GM19328 (cell line): ENCODE data around the gene CD200.

Source experiments
- ATAC-seq: cut with Tn5 transposase; IDR thresholded peaks from one replicate; pipeline ENCODE4 v1.9.1; 2021; ENCODE audit warnings: mild to moderate bottlenecking, moderate library complexity; ENCODE audit not compliant: unreplicated experiment

Gene CD200

DNA sequence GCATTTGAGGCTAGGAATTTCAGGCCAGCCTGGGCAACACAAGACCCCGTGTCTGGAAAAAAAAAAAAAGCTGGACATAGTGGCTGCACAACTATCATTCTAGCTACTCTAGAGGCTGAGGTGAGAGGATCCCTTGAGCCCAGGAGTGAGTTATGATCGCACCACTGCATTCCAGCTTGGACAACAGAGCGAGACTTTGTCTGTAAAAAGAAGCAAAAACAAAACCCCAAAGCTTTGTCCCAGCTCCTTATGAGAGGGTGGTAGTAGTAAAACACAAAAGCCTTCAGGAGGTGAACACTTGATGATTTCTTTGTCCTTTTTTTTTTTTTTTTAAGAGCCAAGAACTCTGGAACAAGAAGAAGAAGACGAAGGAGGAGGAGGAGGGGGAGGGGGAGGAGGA, 1.1 kb upstream of the CD200 start:
- no peak for ATAC-seq

DNA sequence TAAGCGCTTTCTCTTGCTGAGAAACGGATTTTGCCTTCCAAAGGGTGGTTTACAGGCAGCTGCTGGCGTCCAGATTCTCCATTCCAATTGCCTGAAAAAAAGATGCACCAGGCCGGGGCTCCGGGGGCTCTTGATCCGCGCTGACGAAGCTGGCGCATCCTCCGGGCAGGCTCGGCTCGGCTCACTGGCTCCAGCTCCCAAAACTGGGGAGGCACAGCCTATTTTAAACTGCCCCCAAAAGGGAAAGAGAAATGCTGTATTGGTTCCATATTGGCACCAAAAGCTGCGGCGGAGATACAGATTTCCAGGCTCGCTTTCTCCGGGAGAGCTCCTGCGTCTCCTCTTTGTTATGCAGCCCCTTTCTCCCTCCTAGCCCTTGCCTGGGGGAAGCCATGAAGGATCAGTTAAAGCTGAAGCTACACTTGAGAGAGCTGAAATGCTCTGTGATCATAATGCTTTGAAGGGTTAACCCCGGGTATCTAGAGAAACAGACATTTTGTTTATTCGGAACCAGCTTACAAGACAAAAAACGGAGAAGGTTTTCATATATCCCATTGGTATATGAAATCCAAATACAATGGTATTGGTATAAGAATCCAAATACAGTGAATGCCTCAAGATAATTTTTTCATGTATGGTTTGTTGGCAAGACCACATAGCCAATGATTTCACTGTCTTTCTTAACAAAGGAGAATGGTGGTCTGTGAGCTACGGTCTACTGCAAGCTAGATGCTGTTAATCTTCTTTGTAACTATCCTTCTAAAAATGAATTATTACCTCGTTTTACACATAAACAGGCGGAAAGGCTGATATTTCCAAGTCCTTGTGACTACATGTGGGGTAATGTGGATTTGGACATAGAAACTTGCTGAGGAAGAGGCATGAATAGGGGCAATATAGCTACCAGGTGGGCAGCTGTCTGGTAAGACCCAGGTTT, 693 bp downstream of the CD200 start:
- ATAC-seq: no peak

DNA sequence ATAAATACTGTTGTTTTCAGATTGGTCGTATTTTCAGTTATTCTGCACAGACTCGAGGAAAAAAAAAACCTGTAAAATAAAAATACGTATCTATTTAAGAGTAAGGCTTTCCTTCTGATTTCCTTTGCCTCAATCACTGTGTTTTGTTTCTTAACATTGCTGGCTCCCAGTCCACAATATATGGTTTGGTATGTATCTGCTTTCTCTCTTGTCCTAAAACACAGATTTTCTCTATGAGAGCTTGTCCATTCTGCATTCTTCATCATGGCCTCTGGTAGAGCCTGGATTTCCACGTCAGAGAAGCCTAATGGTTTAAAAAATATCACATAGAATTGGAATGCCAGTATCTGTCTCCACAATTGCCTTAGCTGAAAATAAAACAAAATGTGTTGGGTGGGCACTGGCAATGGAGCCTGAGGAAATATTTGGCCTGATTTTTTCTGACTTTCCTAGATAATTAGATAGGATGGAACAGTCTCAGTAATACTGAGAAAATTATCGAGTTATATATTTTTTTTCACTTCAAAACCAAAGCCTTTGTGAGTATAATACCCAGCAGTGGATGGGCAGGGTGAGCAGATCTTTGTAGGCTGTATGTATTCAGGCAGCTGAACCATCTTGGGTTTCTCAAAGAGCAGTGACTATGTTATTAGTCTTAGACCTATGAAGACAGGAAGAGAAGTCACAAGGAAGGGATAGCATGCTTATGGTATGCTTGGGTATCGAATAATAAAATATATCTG, 1.9 kb downstream of the CD200 start:
- ATAC-seq: no peak

DNA sequence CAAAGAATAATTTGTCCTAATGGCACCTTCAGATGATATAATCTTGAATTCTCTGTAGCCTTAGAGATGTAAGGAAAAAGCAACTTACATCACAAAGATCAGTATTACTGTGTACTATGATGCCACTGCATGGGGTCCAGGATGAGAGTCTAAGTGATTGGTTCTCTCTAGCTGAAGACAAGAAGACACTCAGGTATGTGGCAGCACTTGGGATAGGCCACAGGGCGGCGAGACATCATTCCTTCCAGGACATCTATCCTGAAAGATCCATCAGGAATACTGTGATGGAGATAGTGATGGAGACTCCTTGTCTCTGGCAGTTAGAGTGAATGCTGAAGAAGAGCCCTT, 2.5 kb downstream of the CD200 start:
- no peak for ATAC-seq

DNA sequence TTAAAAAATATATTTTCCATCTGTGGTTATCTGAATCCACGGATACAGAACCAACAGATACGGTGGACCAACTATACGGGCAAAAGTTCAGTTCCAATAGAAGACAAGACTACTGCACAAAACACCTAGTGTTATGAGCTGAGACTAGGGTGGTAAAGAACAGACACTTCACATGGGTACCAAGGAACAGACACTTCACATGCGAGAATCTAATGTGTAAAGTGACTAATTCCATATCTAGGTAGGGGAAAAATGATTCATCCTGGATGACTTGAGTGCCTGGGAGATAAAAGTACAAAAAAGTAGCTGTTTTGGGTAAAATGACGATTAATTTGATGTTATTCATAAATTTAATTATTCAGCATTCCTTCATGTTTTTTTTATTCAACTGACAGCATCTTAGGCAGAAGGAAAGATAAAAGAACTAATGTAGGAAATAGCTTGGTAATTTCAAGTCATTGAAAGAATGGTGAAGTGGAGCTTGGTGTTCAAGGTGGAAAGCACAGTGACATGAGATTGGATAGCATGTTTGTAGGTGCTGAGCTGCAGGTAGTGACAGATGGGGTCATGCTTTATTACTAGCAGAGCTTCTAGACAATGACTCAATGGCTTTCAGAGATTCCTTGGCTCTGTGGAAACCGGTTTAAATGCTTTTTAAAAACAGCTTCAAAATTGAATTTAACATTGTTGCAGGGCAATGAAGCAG, 5.2 kb downstream of the CD200 start:
- no peak for ATAC-seq

DNA sequence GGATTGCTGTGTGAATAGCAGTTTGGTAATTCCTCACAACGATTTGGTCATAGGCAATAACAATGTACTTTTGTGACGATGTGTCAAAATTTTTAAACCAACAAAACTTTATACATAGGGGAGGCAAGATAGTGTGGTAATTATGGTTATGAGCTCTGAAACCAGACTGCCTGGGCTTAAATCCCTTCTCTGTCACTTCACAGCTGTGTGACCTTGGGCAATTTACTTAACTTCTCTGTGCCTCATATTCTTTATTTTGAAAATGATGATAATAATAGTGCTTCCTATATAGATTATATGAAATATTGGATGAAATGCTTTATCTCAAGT, 5.7 kb downstream of the CD200 start:
- ATAC-seq: no peak

DNA sequence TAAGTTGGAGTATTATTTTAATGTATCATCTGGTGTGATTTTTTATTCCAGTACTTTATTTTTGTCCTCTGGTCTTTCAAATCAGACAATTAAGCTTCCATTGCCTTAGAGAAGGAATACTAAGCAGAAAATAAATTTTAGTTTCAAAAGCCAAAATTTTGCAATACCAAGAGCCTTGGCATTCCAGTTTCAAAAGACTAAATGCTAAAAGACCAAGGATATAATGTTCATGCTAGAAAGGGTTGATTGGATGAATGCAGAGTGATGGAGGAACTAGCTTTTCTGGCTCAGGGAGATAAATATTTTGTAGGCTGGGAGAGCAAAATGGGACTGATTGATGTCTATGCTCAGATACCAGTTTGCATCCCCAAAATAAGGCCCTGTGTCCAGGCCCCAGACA, 6.2 kb downstream of the CD200 start:
- ATAC-seq: no peak

DNA sequence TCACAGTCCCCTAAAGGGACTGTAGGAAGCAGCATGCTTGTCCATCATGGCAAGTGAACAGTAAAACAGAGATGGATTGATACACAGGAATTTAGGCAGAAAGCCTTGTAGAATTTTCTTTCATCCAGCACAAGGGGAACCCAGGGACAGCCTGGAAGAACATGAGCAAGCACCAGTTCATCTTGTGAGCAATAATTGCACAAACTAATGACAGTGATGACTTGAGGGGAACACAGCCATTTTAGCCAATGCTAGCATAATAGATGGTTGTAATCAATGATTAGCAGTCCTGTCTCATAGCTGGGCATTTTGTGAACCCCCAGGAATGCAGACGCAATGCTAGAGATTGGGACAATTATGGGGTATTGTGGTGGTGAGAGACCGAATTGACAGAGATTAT, 6.7 kb downstream of the CD200 start:
- ATAC-seq: no peak

DNA sequence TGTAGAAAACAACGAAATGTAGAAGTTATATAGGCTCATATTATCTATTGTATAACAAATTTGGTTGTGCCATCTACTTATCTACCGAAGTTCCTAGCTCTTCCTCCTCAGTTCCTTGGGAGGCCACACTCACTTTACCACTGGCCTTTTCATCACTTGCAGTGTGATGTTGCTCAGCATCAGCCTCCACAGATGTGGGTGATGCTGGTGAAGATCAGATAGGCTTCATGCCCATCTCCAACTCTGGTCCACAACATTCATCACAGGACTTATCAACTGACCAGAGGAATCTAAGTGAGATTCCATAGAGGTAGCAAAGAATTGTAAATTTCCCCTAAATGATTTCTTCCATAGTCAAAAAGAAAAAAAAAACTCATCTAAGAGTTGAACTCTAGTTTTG, 8.4 kb downstream of the CD200 start:
- ATAC-seq: no peak

DNA sequence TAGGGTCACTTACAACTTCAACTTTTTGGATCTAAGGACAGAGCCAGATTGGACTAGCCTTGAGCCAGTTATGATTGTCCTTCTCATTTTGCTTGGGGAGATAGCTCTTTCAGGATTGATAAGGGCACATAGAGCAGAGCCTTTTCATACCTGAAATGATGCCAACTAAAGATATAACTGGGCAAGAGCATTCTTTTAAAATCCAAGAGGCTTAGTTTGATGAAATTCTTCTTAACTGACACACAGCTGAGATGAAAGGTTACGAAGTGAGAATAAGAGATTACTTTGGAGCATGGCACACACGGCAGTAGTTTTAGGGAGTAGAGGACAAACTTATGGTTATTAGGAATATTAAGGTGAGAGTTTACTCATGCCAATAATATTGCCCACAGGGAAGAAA, 12.7 kb downstream of the CD200 start:
- ATAC-seq: no peak

DNA sequence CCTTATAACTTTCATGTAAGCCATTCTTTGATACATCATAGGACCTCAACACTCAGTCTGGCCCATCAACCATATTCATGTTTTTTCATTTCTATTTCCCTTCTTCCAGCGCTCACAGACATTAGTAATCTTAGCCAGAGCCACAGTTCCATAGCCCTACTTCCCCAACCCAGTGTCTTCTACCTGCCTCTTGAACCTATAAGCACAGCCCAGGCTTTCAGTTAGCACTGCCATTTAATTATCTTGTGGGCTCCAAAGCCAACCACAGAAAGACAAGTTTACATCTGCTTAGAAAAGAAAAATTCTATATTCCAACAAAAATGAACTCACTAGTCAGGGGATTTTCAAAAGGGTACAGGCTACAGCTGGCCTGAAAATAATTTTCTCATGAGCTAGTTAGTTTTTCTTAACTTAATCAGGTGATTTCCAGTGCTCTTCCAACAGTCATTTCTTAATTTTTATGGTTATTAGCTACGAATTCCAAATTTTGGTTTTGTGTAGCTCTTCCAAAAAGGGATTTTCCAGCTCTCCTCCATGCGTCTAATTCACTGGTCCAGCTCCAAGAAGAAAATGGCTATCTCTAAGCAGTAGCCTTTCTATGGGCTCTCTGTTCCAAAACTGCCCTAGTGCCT, 13.7 kb downstream of the CD200 start:
- ATAC-seq: no peak

DNA sequence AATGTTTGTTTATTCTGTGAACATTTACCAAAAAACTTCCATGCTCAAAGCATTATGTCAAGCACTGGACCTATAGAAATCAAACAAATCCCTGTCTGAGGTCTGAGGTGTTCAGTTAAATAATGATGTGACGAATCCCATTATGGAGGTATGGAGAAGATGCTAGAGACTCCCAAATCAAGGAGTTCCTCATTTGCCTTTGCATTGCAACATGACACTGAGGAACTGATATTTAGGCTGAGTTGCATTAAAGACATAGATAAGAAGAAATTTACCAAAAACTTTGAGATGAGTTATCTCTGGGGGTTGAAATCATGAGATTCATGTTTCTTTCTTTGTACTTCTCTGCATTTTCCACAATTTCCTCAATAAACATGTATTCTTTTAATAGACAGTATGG, 16.0 kb downstream of the CD200 start:
- ATAC-seq: no peak

DNA sequence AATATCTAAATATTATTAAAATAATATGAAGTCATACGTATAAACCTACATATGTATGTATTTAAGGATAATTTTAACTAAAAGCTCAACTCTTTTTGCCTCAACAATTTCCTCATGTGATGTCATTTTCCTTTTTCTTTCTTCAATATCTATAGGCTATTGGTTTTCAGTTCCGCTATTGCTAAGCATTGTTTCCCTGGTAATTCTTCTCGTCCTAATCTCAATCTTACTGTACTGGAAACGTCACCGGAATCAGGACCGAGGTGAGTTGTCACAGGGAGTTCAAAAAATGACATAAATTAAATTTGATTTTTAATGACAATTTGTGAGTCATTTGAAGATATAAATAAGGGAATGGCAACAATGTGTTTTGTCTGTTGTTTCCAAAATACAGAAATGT, 16.6 kb downstream of the CD200 start:
- ATAC-seq: no peak

DNA sequence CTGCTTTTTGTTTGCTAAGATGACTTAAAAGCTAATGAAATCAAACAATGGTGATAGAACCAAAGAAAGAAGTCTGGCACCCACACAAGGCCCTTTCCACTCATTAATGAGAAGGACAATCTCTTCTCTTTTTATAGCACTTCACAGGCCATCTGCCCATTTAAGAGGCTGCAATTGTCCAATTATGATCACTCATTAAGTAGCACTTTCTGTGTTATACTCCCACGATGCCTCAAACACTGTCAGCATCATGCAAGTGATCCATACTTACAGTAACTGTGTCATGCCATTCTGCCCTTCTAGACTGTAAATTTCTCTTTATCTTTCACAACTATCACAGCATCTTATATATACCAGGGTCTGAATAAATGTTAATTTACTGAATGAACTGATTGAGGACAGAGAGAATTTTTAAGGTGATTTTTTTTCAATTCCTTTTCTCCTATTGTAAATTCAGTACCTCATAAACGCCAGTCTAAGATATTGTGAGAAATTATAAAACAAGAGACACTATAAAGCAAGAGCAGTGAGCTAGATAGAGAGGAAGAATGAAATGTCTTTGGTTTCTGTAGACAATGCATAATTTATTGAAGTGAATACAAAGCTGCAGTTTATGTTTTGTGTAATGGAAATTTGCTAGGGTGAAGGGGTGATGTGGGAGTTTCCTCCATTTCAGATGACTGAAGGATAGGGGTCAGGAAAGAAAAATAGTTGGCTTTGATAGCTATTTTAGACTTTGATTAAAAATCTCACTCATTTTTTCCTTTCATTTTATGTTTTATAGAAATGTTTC, 17.3 kb downstream of the CD200 start:
- ATAC-seq: no peak

DNA sequence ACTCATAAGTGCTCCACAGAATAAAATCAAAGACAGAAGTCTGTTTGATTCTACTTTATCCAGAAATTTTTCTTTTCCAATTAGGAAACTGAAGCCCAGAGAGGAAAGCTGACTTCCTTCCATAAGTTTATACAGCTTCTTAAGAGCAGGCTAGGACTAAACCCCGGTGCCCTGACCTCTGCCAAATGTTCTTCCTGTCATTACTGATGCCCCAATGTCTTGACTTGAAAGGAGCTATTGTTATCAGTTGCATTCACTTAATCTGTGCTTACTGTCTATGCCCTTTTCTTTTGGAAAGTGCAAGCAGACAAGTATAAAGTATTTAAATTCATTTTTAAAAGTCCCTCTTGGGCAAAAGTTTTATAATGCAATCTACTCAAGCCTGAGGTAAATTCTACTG, 18.1 kb downstream of the CD200 start:
- no peak for ATAC-seq

DNA sequence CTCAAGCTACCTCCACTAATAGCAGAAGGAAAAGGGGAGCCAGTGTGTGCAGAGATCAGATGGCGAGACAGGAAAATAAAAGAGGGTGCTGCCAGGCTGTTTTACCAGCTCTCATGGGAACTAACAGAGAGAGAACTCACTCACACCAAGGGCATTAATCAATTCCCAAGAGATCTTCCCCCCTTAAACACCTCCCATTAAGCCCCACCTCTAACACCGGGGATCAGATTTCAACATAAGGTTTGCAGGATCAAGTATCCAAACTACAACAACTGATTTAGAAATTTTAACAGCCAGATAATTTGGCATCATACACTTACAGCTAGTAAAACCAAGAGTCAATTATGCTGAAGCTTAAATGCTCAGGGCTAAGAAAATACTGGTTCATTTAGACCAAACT, 18.9 kb downstream of the CD200 start:
- ATAC-seq: no peak

DNA sequence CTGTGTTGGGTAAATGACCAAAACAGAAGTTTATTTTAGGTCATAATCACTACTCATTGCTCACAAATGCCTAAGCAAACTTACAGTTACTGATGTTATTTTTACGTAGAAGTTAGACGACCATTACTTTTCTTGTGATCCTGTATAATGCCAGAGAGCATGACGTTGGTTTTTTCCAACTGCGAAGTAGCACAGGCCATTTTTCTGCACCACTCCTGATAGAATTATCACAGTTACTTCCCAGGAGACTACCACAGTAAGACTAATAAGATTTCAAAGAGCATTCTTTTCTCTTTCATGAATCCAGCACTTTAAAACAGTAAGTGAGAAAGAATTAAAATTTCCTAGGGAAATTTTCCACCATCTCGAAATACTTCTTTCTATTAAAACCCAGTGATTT, 19.8 kb downstream of the CD200 start:
- no peak for ATAC-seq

DNA sequence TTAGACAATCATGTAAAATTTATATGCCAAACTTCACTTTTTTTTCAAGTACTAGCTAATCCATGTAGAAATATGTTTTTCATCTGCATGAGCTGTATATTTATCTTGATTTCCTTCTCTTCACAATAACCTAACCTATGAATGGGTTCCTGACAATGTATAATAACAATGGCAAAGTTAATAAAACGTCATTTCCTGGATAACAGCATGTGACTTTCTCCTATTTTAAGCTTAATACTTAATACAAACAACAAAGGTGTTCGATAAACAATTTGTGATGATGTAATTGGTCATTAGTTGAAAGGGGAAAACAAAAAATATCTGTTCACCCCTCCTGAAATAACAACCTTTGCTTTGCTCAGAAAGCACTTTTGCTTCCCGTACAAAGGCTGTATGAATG, 20.4 kb downstream of the CD200 start:
- no peak for ATAC-seq

DNA sequence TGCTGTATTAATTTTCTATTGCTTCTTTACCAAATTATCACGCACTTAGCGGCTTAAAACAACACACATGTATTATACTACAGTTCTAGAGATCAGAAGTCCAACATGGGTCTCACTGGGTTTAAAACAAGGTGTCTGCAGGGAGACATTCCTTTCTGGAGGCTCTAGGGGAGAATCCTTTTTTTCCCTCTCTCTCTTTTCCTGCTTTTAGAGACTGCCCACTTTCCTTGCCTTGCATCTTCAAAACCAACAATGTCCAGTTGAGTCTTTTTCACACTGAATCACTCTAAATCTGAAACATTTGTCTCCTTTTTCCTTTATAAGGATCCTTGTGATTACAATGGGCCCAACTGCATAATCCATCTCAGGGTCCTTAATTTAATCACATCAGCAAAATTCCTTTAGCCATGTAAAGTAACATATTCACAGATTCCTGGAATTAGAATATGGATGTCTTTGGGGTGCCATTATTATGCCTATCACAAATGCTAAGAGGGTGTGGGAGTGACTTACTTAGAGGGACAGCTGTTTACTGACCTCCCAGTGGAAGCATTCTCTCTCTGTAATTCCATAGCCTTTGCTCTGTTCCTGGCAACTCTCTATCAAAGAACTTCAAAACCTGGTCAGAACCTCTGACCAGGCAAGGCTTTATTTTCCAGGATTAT, 21.8 kb downstream of the CD200 start:
- ATAC-seq: no peak

DNA sequence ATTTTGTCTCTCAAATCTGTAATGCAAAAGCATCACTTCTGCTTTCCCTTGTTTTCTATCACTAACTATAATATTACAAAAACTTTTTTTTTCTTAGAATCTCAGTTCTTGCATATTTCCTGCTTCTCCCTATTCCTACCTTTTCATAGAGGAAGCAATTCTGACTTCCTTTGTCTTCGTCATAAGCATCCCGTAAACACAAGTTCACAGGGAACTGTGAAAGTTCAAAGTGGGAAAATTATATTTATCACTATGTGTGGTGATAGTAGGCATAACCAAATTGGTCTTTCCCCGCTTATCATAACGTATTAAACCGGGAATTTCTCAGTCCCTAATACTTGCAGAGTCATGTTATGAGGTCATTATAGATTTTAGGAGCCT, 22.3 kb downstream of the CD200 start:
- ATAC-seq: no peak
